ENCODE measurements around the gene PPFIA2.

PPFIA2 gene

GRCh38 chr12:81759190-81760051 lies at the start of gene PPFIA2:
TSS of gene PPFIA2 (minus strand) at chr12:81759350.
- DNase-seq: peak; percentile 79

GRCh38 chr12:81800298-81801148 lies 41.4 kb upstream of the PPFIA2 start:
- no peak for DNase-seq

- no peak for DNase-seq
Observed at GRCh38 chr12:81798294-81798693, 39.1 kb upstream of the PPFIA2 start.

- peak; percentile 46 for DNase-seq
Observed at GRCh38 chr12:81797100-81797499, 38.0 kb upstream of the PPFIA2 start.

- no peak for DNase-seq
Observed at GRCh38 chr12:81792666-81793065, 33.5 kb upstream of the PPFIA2 start.

- no peak for DNase-seq
Observed at GRCh38 chr12:81779216-81779615, 20.1 kb upstream of the PPFIA2 start.

GRCh38 chr12:81778719-81779118 lies 19.6 kb upstream of the PPFIA2 start:
- DNase-seq: no peak

- DNase-seq: peak; percentile 49
Observed at GRCh38 chr12:81758421-81759189, 545 bp downstream of the PPFIA2 start.

GRCh38 chr12:81757731-81758365 lies 1.3 kb downstream of the PPFIA2 start:
- no peak for DNase-seq

- no peak for DNase-seq
Observed at GRCh38 chr12:81729781-81730180, 29.4 kb downstream of the PPFIA2 start.

- DNase-seq: no peak
Observed at GRCh38 chr12:81727391-81727790, 31.8 kb downstream of the PPFIA2 start.

GRCh38 chr12:81726634-81727033 lies 32.5 kb downstream of the PPFIA2 start:
- DNase-seq: no peak

GRCh38 chr12:81723361-81723760 lies 35.8 kb downstream of the PPFIA2 start:
- DNase-seq: no peak

- DNase-seq: no peak
Observed at GRCh38 chr12:81722004-81722403, 37.1 kb downstream of the PPFIA2 start.

- no peak for DNase-seq
Observed at GRCh38 chr12:81718616-81719015, 40.5 kb downstream of the PPFIA2 start.

- no peak for DNase-seq
Observed at GRCh38 chr12:81712536-81712935, 46.6 kb downstream of the PPFIA2 start.

- DNase-seq: no peak
Observed at GRCh38 chr12:81705586-81705985, 53.6 kb downstream of the PPFIA2 start.

GRCh38 chr12:81699551-81699950 lies 59.6 kb downstream of the PPFIA2 start:
- no peak for DNase-seq

GRCh38 chr12:81692008-81692407 lies 67.1 kb downstream of the PPFIA2 start:
- no peak for DNase-seq

GRCh38 chr12:81683881-81684280 lies 75.3 kb downstream of the PPFIA2 start:
- no peak for DNase-seq

GRCh38 chr12:81679614-81680013 lies 79.5 kb downstream of the PPFIA2 start:
- DNase-seq: no peak

- DNase-seq: no peak
Observed at GRCh38 chr12:81670759-81671158, 88.4 kb downstream of the PPFIA2 start.

- no peak for DNase-seq
Observed at GRCh38 chr12:81668475-81668874, 90.7 kb downstream of the PPFIA2 start.
